Activated CD4-positive, alpha-beta T cell treated with anti-CD3 and anti-CD28 coated beads, Interleukin-2, Interleukin-4, amounts not matched to agents 100 ng/mL and 50 ng/mL, durations not matched to agents 16 hours and 8 hours (primary cell): Measurements from ENCODE around the gene CD209.

Experiments used
- DNase-seq: peaks from one replicate; pipeline ENCODE4 v3.0.0-alpha.2; 2020; ENCODE audit warnings: low spot score

CD209 gene

GRCh38 chr19:7738023-7738422 is 9.3 kb downstream of the CD209 start:
- DNase-seq, result peak; percentile 2

GRCh38 chr19:7737215-7737614 is 10.1 kb downstream of the CD209 start:
- DNase-seq, result no peak

- DNase-seq, result no peak
These were observed 11.2 kb downstream of the CD209 start for GRCh38 chr19:7736148-7736547.

- no peak for DNase-seq
These were observed 12.8 kb downstream of the CD209 start for GRCh38 chr19:7734220-7735203.

- no peak for DNase-seq
These were observed 14.0 kb downstream of the CD209 start for GRCh38 chr19:7733376-7733775.

- no peak for DNase-seq
These were observed 15.3 kb downstream of the CD209 start, which contains the start of gene CLEC4G for GRCh38 chr19:7732045-7732444. CLEC4G (minus strand) TSS chr19:7732110; CDS start chr19:7732102, 8 bp downstream.

- no peak for DNase-seq
These were observed 15.7 kb downstream of the CD209 start for GRCh38 chr19:7731615-7732014.

- no peak for DNase-seq
These were observed 16.1 kb downstream of the CD209 start for GRCh38 chr19:7731218-7731595.

- DNase-seq, result no peak
These were observed 16.8 kb downstream of the CD209 start for GRCh38 chr19:7730286-7731217.

- no peak for DNase-seq
These were observed 17.5 kb downstream of the CD209 start for GRCh38 chr19:7729831-7730285.

- DNase-seq, result no peak
These were observed 18.1 kb downstream of the CD209 start for GRCh38 chr19:7729211-7729610.

- no peak for DNase-seq
These were observed 21.5 kb downstream of the CD209 start for GRCh38 chr19:7725791-7726190.

GRCh38 chr19:7722231-7722651 is 25.1 kb downstream of the CD209 start:
- no peak for DNase-seq

GRCh38 chr19:7720351-7720750 is 27.0 kb downstream of the CD209 start:
- DNase-seq, result no peak

GRCh38 chr19:7718668-7719067 is 28.7 kb downstream of the CD209 start:
- no peak for DNase-seq

- DNase-seq, result no peak
These were observed 30.6 kb downstream of the CD209 start for GRCh38 chr19:7716762-7717161.

- no peak for DNase-seq
These were observed 31.7 kb downstream of the CD209 start for GRCh38 chr19:7715671-7716070.

- no peak for DNase-seq
These were observed 36.7 kb downstream of the CD209 start for GRCh38 chr19:7710616-7711015.

GRCh38 chr19:7709932-7710460 is 37.3 kb downstream of the CD209 start:
- no peak for DNase-seq

GRCh38 chr19:7706955-7707456 is 40.3 kb downstream of the CD209 start:
- no peak for DNase-seq

- no peak for DNase-seq
These were observed 41.0 kb downstream of the CD209 start for GRCh38 chr19:7706188-7706954.
